SKM-1 (cell line): ENCODE data around the gene CMTM8.
"Not testable (repeated sequence)": the region's sequence is repeated elsewhere in the genome, so short reads cannot be mapped to it uniquely, and the experiment has no call there.

Source experiments
- DNase-seq: peaks from one replicate; lab custom pipeline; 2025; ENCODE audit not compliant: unreplicated experiment; lab: John Stamatoyannopoulos, UW

The CMTM8 gene

GRCh38 chr3:32228743-32229142 is 9.7 kb upstream of the CMTM8 start:
- not testable (repeated sequence) for DNase-seq

- DNase-seq, result no peak
Observed at GRCh38 chr3:32229565-32229964, 8.9 kb upstream of the CMTM8 start.

GRCh38 chr3:32236377-32236776 is 2.1 kb upstream of the CMTM8 start:
- DNase-seq, result no peak

- DNase-seq, result no peak
Observed at GRCh38 chr3:32237670-32238452, 619 bp upstream of the CMTM8 start.

- DNase-seq, result no peak
Observed at GRCh38 chr3:32239307-32240158, 1.1 kb downstream of the CMTM8 start.

GRCh38 chr3:32240159-32240545 is 1.7 kb downstream of the CMTM8 start:
- peak; percentile 48 for DNase-seq

- no peak for DNase-seq
Observed at GRCh38 chr3:32241100-32241499, 2.6 kb downstream of the CMTM8 start.

- no peak for DNase-seq
Observed at GRCh38 chr3:32243519-32243918, 5.0 kb downstream of the CMTM8 start.

- no peak for DNase-seq
Observed at GRCh38 chr3:32245200-32245599, 6.7 kb downstream of the CMTM8 start.

- no peak for DNase-seq
Observed at GRCh38 chr3:32246079-32246675, 7.7 kb downstream of the CMTM8 start.

GRCh38 chr3:32249184-32249782 is 10.8 kb downstream of the CMTM8 start:
- no peak for DNase-seq

- no peak for DNase-seq
Observed at GRCh38 chr3:32254268-32254667, 15.8 kb downstream of the CMTM8 start.

GRCh38 chr3:32255345-32255744 is 16.9 kb downstream of the CMTM8 start:
- DNase-seq, result no peak

GRCh38 chr3:32256206-32256605 is 17.7 kb downstream of the CMTM8 start:
- no peak for DNase-seq

GRCh38 chr3:32257042-32257441 is 18.6 kb downstream of the CMTM8 start:
- no peak for DNase-seq

GRCh38 chr3:32257641-32258438 is 19.4 kb downstream of the CMTM8 start:
- DNase-seq, result no peak

GRCh38 chr3:32258869-32259268 is 20.4 kb downstream of the CMTM8 start:
- no peak for DNase-seq

- DNase-seq, result no peak
Observed at GRCh38 chr3:32261545-32261944, 23.1 kb downstream of the CMTM8 start.

GRCh38 chr3:32262201-32262600 is 23.7 kb downstream of the CMTM8 start:
- no peak for DNase-seq

GRCh38 chr3:32274306-32274705 is 35.8 kb downstream of the CMTM8 start:
- no peak for DNase-seq

GRCh38 chr3:32275506-32275905 is 37.0 kb downstream of the CMTM8 start:
- no peak for DNase-seq
